DMS53 treated with DMSO at 0.1 percent for 48 hours (cell line): ENCODE measurements around the gene DERL3.

ENCODE experiments used
- DNase-seq: peaks from one replicate; lab custom pipeline; 2025; ENCODE audit not compliant: unreplicated experiment; lab: John Stamatoyannopoulos, UW

The DERL3 gene

GRCh38 chr22:23847991-23848864 is 9.4 kb upstream of the DERL3 start:
- DNase-seq, result no peak

- DNase-seq, result no peak
Observed at GRCh38 chr22:23847310-23847920, 8.6 kb upstream of the DERL3 start.

- DNase-seq, result no peak
Observed at GRCh38 chr22:23846081-23846469, 7.3 kb upstream of the DERL3 start.

DNA sequence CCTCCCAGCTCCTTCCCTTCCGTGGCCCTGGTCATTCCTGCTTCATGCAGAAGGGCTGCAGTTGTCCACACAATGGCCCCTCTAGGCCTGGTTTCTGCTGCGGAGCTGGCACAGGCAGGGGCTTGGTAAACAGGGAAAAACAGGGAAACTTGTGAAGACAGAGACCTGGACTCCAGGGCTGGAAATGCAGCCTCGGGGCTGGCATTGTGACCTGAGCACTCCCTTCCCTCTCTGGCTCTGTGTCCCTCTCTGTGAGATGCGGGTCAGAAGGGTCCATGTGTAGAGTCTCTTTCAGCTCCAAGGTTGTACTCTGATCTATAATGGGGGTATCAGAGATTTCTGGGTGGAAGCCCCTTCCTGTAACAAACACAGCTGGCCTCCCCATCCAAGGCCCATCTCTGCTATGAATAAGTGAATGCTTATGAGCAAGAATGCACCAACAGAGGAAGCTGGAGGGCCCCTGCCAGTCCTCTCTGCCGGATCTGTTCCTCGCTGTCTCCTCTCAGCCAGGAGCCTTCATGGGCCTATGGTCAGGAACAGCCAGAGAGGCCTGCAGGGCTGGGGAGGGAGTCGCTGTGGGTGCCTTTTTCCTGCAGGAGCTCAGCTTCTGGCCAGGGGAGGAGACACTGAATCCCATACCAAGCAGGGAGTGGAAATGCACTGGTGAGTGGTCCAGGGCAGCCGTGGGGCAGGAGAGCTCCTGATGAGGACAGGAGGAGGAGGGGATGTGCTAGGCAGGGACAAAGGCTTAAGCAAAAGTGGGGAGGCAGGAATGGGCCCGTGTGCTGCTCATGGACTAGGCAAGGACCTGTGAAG is 6.7 kb upstream of the DERL3 start:
- no peak for DNase-seq

DNA sequence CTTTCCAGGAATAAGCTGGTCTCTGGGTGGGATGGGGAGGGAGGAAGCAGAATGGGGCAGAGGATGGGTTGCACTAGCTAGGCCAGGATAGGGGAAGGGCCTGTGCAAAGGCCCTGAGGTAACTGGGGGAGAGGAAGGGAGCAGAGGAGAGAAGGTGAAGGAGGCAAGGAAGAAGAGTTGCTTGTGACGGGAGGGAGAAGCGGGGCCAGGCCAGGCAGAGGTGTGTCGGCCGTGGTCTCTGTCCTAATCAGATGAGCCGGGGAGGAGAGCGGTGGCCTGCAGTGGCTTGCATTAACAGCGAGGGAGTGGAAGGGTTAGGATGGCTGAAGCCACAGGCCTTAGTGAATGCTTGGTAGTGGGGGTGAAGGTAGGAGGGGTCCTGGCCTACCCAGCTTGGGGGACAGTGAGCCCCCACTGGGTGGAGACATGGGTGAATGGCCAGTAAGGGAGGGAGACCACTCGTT is 6.0 kb upstream of the DERL3 start:
- DNase-seq, result no peak

DNA sequence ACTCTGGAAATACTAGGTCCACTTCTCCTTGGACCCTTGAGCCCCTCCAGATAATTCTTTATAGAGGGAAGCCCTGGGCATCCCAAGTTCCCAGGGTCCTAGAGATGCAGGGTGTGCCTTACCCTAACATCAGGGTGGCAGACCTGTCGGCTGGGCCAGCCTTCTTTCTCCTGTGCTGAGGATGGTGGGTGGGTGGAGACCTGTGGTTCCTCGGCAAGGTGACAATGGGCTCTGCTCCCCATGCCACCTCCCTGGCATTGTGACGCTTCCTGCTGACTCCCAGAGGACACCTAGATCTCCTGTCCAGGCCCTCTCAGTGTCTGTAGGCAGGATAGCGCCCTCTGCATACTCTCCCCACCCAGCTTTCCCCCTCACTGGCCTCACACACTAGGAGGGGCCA is 3.8 kb upstream of the DERL3 start:
- DNase-seq, result no peak

DNA sequence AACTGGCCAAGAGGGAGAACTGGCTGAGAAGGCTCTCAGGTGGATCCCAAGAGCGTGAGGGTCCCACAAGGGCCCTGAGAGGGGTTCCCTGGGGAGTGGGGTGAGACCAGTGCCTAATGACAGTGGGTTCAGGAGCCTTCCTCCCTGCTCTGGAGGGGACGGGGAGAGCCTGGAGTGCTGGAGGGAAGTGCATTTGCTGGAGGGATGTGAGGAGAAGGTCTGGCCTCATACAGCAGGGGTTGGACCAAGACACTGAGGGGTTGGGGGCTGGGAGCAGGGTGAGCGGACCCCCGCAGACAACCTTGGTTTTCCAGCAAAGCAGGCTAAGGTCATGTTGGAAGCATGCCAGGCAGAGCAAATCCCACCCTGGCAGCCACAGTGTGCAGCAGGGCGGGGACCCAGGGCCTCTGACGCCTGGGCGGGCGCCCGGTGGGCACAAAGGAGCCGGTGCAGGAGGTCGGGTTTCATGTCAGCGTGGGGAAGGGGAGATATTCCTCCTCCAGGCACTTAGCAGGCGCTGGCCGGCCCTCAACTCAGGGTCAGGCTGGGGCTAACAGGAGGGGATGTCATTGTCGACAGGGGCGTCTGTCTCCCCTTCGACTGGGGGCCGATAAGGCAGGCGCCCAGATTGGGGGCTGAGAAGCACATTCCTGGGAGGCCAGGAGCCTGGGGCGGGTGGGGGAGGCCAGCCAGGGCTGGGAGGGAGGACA is 3.1 kb upstream of the DERL3 start:
- no peak for DNase-seq

- DNase-seq, result no peak
Observed at GRCh38 chr22:23841292-23841691, 2.5 kb upstream of the DERL3 start.

DNA sequence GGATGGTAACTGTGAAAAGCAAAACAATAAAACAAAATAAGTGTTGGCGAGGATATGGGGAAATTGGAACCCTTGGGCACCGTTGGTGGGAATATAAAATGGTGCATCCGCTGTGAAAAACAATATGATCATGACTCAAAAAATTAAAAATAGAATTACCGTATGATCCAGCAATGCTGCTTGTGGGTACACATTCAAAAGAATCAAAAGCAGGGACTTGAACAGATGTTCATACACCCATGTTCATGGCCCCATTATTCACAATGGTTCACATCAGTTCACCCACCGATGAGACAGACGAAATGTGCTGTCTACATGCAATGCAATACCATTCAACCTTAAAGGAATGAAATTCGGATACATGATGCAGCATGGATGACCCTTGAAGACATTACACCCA is 1.2 kb upstream of the DERL3 start:
- DNase-seq, result no peak

GRCh38 chr22:23837911-23838680 is 710 bp downstream of the DERL3 start:
- no peak for DNase-seq

GRCh38 chr22:23837496-23837859 is 1.3 kb downstream of the DERL3 start:
- DNase-seq, result no peak

DNA sequence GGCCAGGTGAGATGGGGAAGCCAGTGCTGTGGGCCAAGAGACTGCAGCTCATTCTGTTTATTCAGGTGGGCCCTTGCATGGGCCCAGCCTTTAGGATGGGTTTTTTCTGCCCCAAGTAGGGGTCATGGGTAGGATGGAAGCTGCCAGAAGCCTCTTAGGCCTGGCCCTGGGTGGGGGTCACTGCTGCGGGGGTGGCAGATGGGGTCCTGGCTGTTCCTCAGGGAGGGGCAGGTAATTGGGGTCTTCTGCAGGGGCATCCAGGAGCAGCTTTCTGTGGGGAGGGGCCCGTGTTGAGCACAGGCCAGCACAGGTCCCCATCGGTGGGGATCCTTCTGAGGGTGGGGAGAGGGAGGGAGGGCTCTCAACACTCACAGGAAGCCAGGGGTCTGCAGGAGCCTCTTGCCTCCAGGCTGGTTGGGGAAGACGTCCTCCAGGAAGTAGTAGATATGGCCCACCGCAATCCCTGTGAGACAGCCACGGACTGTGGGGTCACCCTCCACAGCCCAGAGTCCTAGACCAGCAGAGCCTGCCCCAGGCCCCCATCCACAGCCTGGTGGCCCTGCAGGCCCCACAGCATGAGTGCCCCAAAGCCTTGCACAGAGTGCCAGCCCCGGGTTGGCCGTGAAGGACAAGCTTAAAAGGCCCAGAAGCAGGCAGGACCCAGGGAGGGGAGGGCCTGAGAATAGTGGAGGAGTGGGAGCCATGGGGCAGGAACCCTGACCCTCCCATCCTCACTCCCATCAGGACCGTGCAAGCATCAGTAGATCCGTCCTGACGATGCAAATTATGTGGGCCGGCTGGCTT is 1.9 kb downstream of the DERL3 start:
- DNase-seq, result no peak

DNA sequence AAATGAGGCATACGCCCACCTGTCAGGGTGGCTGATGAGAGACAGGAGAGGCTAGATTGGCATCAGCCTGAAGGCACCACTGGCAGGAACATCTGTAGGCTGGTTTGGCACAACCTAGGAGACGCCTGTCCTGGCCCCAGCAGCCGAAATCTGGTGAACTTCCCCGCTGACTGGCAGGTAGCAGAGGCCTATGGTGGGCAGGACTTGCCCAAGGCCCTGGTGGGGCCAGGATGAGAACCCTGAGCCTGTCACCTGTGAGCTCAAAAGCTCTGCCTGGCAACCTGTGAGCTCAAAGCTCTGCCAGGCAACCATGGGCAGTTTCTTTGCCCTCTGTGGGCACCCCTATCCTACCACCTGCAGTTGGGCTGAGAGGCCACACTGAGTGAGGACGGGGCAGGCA is 2.5 kb downstream of the DERL3 start:
- DNase-seq, result no peak

DNA sequence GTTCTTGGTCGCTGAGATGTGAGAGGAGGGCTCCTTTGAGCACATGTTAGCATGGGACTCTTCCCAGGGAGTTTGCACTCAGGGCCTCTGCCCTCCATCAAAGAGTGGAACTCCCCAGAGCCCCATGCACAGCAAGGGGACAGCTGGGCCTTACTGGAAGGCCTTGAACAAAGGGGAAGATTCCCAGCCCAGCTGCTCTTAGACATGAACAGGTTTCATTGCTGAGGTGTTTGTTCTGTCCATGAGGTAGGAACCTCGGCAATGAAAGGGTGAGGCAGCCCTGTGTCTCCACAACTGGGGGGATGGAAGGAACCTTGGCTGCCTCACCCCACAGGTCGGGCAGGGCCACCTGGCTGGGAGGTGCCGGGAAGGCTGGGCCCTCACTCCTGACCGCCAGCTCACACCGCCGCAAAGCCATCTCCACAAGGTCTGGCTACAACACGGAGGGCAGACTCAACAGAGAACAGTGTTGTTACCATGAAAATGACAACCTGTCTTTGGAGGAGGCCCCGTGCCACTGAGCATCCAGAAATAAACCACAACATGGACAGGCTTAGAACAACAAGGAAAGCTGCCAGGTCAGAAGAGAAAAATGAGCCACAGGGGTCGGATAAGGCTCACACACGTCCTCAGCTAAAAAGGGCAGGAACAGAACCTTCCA is 3.2 kb downstream of the DERL3 start:
- no peak for DNase-seq

GRCh38 chr22:23834793-23835483 is 3.9 kb downstream of the DERL3 start:
- DNase-seq, result no peak

DNA sequence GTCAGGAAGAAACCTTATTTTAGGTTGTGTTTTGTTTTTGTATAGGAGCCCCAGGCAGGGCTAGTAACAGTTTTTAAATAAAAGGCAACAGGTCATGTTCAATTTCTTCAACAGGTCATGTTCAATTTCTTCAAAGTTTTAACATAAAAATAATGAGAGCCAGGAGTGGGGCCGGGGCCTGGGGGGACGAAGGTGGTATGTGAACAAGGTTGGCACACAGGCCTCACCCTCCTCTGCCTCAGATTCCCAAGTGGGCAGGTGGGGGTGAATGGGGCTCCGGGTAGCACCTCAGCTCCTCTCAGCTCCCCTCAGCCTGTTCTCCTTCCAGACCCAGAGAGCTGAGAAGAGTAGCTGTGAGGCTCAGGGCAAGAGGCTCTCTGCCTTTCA is 4.4 kb downstream of the DERL3 start:
- no peak for DNase-seq

DNA sequence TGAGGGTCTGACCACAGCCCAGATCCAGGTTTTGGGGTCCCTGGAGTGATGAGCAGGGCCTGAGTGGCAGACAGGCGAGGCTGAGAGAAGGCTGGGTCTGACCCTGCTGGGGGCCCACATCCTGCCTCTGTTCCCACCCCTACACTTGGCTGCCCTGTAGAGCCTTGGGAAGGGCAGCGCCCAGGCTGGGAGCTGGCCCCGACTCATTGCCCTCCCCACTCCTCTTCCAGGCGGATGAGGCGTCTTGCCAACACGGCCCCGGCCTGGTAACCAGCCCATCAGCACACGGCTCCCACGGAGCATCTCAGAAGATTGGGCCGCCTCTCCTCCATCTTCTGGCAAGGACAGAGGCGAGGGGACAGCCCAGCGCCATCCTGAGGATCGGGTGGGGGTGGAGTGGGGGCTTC is 4.9 kb downstream of the DERL3 start:
- no peak for DNase-seq

GRCh38 chr22:23833017-23833751 is 5.6 kb downstream of the DERL3 start:
- no peak for DNase-seq
